ENCODE measurements around the gene TOM1L1.
"Not testable (repeated sequence)": the region's sequence is repeated elsewhere in the genome, so short reads cannot be mapped to it uniquely, and the experiment has no call there.

Gene TOM1L1, protein sequence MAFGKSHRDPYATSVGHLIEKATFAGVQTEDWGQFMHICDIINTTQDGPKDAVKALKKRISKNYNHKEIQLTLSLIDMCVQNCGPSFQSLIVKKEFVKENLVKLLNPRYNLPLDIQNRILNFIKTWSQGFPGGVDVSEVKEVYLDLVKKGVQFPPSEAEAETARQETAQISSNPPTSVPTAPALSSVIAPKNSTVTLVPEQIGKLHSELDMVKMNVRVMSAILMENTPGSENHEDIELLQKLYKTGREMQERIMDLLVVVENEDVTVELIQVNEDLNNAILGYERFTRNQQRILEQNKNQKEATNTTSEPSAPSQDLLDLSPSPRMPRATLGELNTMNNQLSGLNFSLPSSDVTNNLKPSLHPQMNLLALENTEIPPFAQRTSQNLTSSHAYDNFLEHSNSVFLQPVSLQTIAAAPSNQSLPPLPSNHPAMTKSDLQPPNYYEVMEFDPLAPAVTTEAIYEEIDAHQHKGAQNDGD

DNA sequence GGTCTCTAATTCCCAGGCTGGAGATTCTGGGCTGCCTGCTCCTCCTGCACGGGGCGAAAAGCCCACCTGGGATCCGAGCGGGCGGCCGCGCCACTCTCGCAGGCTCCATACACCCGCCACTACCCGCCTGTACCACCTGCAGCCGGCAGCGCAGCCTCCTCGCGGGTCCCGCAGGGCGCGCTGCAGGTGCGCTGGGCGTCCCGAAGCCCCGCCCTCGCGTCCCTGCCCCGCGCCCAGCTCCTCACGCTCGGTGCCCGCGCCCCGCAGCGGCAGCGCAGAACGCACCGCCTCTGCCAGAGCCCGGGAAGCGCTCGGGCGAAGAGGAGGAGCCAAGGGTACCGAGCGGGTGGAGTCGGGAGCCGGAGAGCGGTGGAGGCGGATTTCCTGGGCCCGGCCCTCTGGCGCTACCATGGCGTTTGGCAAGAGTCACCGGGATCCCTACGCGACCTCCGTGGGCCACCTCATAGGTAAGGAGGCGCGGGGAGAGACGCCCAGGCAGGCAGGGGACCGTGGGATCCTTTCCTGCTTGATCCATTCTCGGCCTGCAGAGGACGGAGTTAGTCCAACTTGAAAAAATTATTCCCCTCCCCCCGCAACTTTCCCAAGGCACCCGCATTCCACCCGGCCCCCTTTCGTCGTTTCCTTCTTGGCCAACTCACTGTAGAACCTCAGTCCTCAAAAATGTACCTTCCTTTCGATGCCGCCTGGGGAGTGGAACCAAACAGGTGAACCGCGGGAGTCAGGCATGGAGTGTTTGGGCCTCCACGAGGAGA is at the start of gene TOM1L1:
TOM1L1 (plus strand) TSS at position 396 of the 773 bp plus-strand sequence; CDS start at position 410, 14 bp downstream.
- DNase-seq (ENCODE audit: low spot score) = peak; percentile 68

DNA sequence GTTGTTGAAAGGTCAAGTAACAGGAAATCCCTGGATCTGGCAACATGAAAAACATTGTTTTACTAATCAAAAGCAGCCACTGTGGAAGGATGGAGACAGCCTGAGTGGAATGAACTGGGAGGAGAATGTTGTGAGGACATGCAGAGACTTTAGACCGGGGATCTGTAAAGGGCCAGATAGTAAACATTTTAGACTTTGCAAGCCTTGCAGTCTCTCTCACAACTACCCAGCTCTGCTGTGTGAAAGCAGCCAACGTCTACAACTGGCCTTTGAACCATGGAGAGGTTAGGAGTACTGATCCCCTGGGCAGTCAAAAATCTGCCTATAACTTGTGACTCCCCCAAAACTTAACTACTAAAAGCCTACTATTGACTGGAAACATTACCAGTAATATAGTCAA is 41.5 kb upstream of the TOM1L1 start:
- DNase-seq (ENCODE audit: low spot score) = no peak

DNA sequence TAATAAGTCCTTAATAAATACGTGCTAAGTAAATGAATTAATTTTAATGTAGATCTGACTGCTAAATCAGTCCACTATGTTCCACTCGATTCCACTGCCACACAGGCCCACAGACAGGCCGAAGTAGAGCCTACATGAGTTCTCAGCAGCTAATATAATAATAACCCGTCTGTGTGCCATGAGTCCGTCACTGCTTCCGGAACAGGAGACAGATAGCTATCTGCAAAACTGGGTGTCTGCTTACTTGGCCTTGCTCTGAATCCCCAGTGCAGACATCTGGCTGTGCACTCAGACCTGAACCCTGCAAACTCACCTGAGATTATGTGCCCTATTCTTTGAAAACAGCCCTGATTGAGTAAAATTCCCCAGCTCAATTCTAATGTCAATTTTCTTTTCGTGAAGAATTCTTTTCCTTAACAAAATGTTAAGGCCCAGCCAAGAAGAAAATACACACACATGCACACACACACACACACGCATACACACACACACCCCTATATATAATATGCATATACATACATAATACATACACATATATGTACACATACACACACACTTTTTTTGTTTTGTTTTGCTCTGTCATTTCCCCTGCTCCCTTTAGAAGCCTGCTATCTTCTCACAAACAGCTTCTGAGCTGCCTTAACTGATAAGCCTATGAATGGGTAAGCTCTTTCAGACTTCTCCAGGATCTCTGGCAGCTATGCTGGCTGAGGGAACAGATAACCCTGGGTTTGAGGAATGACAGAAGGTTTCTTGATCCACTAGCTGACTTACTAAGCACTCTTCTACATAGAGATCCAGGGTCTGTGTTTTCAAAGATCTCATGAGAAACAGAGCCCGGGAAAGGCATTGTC is 39.8 kb upstream of the TOM1L1 start:
- no peak for DNase-seq (ENCODE audit: low spot score)

DNA sequence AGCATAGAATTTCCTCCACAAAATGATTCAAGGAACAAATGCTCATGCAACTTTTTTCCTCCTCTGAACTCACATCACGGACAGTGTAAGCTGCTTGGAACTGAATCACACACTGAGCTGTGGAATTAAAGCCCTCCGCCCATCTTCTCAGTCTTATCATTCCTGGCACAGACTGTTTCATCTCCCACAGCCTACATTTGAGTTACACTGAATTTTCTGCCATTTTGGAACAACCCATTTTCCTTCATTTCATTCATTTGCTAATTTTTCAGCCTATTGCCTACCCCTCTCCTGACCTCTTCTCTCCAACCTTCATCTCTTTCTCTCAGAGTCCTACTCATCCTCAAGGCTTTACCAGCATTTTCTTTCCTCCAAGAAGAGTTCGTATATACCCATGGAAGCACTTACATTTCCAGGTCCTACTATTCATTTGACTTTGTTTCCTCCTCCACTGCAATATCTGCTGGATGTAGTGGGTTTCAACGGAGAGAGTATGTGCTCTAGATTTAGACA is 39.1 kb upstream of the TOM1L1 start:
- DNase-seq (ENCODE audit: low spot score) = no peak

DNA sequence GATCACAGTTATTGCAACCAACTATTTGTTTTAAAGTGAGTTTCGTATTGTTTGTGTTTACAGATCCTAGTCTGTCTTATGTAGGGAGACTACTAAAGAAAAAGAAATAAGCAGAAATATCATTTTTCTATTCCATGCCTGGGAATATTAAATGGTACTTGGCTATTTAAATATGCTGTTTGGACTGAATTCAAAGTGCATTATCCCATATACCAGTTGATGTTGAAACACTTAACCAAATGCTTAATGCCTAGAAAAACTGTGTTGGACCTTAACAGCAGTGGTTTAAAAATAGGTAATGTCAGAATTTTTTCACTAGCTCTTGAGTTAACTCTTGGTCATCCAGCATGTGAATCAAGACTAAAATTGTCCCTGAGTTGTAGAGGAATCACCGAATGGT is 37.5 kb upstream of the TOM1L1 start:
- no peak for DNase-seq (ENCODE audit: low spot score)

DNA sequence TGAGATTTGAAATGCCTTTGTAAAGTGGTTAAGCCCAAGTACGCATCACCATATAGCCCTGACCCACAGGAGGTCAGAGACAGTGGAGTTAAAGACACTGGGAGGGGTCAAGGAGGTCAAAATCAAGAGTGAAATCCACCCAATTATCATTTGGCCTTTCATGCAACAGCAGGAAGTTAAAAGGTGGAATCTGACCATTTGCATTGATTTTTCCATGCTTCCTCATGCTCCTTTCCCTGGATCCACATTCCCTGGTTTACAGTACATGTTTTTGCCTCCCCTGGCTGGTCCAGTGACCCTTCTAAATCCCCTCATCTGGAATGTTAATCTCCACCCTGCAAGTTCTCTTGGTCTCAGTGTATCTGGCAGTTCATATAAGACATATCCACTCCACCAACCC is 36.6 kb upstream of the TOM1L1 start:
- DNase-seq (ENCODE audit: low spot score) = no peak

DNA sequence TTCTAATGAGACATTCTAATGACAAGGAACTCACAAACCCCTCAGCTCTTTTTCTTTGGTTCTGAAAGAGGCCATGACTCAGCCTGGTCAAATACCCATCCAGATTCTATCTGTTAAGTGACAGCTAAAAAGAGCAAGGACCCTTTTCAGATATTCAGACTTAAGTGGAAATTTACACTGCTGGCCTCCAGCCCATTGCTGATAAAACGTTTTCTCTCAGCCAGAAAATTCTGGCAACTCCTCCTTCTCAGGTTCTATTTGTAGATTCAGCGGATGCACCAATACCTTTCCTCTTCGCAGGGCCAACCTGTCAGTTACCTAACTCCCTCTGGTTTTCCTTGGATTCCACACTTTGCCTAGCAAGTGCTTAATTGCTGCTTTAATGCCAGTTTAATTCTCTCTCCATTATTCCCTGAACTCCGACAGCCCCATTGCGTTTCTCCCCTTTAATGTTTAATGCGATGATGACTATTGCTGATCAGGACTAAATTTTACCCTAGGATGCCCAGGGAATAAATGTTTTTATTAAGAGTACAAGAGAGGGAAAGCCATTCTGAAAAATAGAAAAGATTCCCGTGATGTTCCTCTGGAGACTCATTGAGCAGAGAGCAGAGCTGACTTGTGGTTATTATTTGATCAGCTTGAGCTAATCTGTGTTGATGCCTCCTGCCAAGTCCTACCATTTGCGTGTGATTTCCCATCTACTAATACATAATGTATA is 35.9 kb upstream of the TOM1L1 start:
- DNase-seq (ENCODE audit: low spot score) = no peak

DNA sequence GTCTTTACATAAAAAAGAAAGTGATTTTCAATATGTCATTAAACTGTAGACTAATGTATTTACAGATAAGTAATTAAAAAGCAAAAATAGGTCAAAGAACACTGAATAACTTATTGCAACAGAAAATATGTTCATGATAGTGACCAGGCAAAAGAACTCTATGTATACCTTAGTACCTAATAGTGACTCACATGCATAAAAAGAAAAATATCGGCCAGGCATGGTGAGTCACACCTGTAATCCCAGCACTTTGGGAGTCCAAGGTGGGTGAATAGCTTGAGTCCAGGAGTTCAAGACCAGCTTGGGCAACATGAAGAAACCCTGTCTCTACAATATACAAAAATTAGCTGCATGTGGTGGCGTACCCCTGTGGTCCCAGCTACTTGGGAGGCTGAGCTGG is 33.0 kb upstream of the TOM1L1 start:
- DNase-seq (ENCODE audit: low spot score) = no peak

DNA sequence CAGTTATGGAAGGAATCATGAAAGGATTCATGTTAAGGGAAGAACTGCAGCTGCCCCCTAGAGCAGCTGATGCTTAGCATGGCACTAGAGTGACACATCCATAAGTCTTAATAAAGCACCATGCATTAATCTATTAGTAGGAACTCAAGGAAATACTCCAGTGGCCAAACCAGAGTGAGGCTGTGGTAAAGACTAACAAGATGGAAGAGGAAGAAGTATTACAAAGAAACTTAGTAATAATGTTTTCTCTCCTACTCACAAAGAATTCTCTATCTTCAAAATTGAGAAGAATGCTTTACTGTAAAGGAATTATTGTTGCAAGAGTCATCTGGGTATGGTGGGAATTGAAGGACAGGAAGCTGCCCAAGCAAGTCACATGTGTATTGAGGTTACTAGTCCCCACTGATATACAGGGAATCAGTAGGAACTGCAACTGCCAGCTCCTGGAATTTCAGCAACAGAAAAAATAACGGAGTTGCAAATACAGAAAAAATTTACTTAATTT is 29.9 kb upstream of the TOM1L1 start:
- DNase-seq (ENCODE audit: low spot score) = no peak

DNA sequence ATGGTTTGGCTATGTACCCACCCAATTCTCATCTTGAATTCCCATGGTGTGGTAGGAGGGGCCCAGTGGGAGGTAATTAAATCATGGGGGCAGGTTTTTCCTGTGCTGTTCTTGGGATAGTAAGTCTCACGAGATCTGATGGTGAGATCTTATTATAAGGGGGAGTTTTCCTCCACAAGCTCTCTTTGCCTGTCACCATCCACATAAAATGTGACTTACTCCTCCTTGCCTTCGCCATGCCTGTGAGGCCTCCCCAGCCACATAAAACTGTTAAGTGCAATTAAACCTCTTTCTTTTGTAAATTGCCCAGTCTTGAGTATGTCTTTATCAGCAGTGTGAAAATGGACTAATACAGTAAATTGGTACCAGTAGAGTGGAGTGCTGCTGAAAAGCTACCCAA is 24.7 kb upstream of the TOM1L1 start:
- not testable (repeated sequence) for DNase-seq (ENCODE audit: low spot score)

DNA sequence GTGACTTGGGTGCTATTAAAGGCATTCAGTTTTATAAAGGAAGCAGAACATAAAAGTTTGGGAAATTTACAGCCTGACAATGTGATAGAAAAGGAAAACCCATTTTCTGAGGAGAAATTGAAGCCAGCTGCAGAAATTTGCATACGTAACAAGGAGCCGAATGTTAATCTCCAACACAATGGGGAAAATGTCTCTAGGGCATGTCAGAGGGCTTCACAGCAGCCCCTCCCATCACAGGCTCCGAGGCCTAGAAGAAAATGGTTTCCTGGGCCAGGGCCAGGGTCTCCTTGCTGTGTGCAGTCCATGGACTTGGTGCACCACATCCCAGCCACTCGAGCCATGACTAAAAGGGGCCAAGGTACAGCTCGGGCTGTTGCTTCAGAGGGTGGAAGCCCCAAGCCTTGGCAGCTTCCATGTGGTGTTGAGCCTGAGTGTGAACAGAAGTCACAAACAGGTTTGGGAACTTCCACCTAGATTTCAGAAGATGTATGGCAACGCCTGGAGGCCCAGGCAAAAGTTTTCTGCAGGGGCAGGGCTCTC is 23.9 kb upstream of the TOM1L1 start:
- no peak for DNase-seq (ENCODE audit: low spot score)

DNA sequence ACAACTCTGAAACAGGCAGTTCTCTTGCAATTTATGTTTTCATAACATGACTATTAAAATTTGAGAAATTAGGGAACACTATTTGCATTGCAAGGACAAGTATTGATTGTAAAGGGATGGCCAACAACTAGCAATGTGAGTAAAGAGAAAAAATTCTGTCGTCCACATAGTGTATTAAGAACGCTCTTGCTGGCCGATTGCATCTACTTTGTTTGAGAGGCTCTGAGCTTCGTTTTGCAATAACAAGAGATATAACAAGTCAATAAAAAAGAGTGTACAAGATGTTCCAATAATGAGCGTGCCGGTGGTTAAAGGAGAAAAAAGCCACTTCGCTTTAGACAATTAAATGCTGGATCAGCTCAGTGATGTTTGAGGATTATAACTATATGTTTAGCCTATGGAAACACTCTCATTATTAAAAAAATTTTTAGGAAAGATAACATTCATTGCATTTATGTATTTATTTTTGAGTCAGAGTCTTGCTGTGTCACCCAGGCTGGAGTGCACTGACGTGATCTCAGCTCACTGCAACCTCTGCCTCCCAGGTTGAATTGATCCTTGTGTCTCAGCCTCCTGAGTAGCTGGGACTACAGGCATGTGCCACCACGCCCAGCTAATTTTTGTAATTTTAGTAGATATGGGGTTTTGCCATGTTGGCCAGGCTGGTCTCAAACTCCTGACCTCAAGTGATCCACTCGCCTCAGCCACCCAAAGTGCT is 19.2 kb upstream of the TOM1L1 start:
- no peak for DNase-seq (ENCODE audit: low spot score)

DNA sequence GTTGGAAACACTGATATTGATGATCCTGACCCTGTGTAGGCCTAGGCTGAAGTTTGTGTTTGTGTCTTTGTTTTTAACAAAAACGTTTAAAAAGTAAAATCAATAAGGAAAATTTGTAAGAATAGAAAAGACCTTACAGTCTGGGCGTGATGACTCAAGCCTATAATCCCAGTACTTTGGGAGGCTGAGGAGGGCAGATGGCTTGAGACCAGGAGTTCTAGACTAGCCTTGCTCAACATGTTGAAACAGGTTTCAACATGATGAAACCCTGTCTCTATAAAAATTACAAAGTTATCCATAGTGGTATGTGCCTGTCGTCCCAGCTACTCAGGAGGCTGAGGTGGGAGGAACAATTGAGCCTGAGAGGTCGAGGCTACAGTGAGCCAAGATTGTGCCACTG is 18.3 kb upstream of the TOM1L1 start:
- DNase-seq (ENCODE audit: low spot score) = no peak

DNA sequence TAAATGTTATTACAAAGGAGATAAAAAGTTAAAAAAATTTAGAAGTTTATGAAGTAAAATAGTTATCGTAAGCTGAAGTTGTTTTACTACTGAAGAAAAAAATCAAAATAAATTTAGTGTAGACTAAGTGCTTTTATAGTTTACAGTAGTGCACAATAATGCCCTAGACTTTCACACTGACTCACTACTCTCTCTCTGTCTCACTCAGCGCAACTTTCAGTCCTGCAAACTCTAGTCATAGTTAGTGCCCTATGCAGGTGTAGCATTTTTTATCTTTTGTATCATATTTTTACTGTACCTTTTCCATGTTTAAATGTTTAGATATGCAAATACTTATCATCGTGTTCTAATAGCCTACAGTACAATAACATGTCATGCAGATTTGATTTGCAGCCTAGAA is 17.7 kb upstream of the TOM1L1 start:
- no peak for DNase-seq (ENCODE audit: low spot score)

DNA sequence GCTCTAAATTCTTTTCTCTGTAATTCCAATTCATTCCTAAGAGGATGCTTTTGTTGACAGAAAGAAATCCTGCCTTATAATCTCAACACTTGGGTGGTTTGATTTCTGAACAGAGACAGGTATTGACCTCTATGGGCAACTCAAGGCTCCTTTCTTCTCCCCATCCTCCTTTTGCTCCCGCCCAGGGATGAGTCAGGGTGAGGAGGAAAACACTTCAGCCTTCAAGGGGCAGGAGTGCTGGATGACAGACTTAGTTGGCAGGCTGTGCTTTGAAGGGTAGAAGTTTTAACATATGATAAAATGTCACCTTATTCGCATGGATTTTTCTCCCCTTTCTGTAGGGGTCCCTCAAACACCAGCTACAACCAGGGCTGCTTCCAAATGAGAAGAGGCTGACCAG is 16.7 kb upstream of the TOM1L1 start:
- DNase-seq (ENCODE audit: low spot score) = no peak

DNA sequence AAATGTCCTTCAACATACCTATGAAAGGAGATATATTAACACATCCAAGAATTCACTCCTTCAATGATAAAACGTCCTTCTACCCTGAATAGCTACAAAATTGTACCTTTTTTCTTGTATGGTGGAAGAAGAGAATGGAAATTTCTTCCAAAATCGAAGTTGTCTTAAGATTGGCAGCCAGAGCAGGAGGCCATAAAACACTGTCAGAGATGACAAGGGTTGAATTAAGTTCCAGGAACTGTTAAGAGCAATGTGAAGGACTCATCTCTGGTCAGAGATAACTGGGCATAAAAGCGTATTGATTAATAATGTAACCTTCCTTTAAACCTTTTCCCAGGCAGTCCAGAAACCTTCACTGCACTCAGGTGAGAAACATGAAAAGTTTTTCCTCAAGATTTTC is 12.9 kb upstream of the TOM1L1 start:
- DNase-seq (ENCODE audit: low spot score) = no peak

DNA sequence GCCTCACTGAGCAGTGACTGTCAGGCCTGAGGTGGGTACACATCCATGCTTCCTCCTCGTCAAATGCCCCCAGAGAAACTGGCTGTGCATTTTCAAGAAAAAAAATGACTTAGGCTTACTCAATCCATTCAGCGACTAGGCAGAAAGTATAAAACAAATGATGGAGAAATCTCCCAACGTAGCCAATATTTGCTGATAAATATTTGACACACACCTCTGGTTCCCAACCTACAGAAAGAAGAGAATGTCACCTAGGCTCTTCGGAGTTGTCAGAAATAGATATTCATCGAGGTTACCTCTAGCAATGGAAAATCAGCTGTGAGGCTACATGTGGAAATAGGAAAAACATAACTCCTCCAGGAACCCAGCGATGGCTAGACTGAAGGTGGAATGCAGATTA is 12.4 kb upstream of the TOM1L1 start:
- no peak for DNase-seq (ENCODE audit: low spot score)

DNA sequence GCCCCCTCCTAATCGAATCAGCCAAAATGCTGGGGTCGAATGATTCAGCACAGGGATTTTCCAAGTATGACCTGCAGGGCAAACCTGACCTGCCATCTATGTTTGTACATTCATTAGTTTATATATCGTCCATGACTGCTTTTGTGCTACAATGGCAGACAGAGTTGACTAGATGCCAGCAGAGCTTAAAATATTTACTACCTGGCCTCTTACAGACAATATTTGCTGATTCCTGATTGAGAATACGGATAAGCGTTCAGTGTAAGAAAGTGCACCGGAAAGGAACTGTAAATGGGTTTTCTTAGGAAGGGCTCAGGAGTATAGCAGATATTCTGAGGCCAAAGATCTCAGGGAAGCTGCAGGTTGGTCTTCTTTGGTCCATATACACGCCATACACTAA is 11.7 kb upstream of the TOM1L1 start:
- DNase-seq (ENCODE audit: low spot score) = no peak

DNA sequence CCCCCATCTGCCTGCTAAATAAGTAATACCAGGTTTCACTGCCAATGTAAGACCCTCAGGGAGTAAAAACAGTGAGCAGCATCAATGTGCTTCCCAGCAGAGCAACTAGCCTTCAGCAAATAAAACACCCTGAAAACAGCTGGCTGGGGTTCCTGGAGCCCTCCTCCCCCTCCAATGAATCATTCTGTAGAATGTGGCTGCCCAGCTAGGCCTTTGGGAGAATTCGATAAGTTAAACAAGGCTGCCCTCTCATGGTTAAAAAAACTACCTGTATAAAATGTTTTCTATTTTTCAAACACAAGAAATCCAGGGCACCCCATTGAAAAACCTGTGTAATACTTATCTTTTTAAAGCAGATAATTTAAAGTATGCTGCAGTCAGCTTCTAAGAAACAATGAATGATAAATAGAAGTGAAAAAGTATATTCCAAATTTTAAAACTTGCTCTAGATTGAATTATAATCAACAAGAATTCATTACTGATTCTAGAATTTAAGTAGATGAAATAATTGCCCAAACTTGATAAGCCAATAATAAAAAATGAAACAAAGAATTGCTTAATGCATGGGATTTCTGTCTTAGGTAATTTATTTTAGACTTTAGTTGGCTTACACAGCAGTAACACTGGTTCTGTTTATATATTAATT is 9.4 kb upstream of the TOM1L1 start:
- no peak for DNase-seq (ENCODE audit: low spot score)

DNA sequence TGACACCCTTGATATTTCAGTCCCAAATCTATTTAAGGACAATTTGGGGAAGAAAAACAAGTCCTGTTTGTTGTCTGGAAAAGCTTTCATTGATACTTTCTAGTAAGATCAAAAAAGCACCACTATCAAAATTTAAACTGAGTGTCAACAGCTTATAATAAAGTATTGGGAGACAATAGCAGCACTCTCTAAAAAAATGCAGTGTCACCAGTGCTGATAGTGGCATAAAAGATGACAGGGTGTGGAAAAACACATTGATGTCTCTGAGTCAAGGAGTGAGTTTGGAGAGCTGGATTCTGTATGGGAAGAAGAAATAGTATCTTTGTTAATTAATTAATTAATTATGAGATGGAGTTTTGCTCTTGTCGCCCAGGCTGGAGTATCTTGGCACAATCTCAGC is 8.3 kb upstream of the TOM1L1 start:
- no peak for DNase-seq (ENCODE audit: low spot score)

All from putamen (tissue), 1 donor.